Subcutaneous adipose tissue (tissue), 4 donors: ENCODE data around the gene SMPX. TPM values are rescaled to one million over a fixed set of nuclear protein-coding genes. Genes with fewer than 3 reads are reported as not detected.

Experiments
- CTCF ChIP-seq: fragments of 450-650 bp; IDR thresholded peaks from one replicate; pipeline ENCODE4 v1.5.1; 2016; ENCODE audit warnings: low read depth, mild to moderate bottlenecking, control low read depth, antibody characterized with exemption, moderate library complexity
- total RNA-seq, 4 donors: library from RNA; depleted of rRNA; stranded (reverse); fragments of >200 nt; gene quantifications; one replicate each; pipeline ENCODE4 v1.1.0, GENCODE V29; 2016

SMPX gene
- total RNA-seq, 4 donors from 2014 or later: not detected

GRCh38 chrX:21658746-21659145 lies 99.2 kb downstream of the SMPX start:
- no peak for TF ChIP-seq CTCF

GRCh38 chrX:21658152-21658737 lies 99.7 kb downstream of the SMPX start, which contains the start of gene KLHL34:
Gene KLHL34 (minus strand): TSS chrX:21658330. CDS start chrX:21657788, 542 bp downstream.
- TF ChIP-seq CTCF: no peak

GRCh38 chrX:21657318-21658151 lies 100.4 kb downstream of the SMPX start:
- no peak for TF ChIP-seq CTCF

- no peak for TF ChIP-seq CTCF
These were observed 101.2 kb downstream of the SMPX start for GRCh38 chrX:21656587-21657317.

Other genes with a start within 250 kb of the SMPX start
- under 1 TPM in 1 of 4 donors, not detected in 3; 0.17 TPM for gene KLHL34, start 99.8 kb downstream of the SMPX start, total RNA-seq
- 10 to 100 TPM in 3 of 4 donors, 1 to 10 TPM in 1; 8.5 to 12.2 (median 10.4) TPM for gene MBTPS2, start 81.5 kb upstream of the SMPX start, total RNA-seq
- gene YY2, start 97.9 kb upstream of the SMPX start, total RNA-seq: 1 to 10 TPM; 2.3 to 3.7 (median 2.7) TPM
- gene SMS, start 182.6 kb upstream of the SMPX start, total RNA-seq: 10 to 100 TPM; 44.6 to 74.3 (median 49.1) TPM